ENCODE measurements around the gene BNC1. TPM values are rescaled to one million over a fixed set of nuclear protein-coding genes. Genes with fewer than 3 reads are reported as not detected.

The BNC1 gene
- total RNA-seq, 1 experiment from 2014 or later = not detected

DNA sequence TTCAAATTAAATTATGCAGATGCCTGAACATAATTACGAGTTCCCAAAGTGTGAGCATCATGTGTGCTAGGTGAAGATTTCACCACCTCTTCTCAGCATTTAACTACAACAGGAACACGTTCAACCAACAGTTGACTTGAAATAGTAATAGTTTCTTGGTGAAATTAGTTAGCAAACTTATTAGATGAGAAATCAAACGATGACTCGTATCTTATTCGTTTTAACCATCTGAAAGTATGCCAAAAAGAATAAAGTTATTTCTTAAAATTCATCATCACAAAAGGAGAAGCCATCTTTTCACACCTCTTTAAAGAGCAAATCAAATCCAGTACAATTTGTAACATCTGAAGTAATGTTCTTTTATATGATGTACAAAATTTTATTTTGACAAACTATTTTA lies 2.3 kb downstream of the BNC1 start:
- Mint-ChIP-seq H3K27ac (ENCODE audit: unreplicated experiment) (no peak overlapping the region), H3K4me3 (ENCODE audit: unreplicated experiment) (no peak overlapping the region), H3K9me3 (ENCODE audit: unreplicated experiment) (no peaks in the 10 kb centered on the region), H3K27me3 (ENCODE audit: insufficient read depth, unreplicated experiment) (no peaks in the 10 kb centered on the region), H3K36me3 (ENCODE audit: insufficient read depth, unreplicated experiment) (no peaks in the 10 kb centered on the region), H3K4me1 (ENCODE audit: low read depth, unreplicated experiment) (peaks cover 12% of the 10 kb centered on the region)
- intact Hi-C loops (cut with micrococcal nuclease; ENCODE audit: unreplicated experiment) = no loop called here
- POLR2A ChIA-PET = no interaction called here
- Histone ChIP-seq H3K4me3 (ENCODE audit: low read depth, low read length) (no peak overlapping the region), H3K36me3 (ENCODE audit: control insufficient read depth, insufficient read depth, low read length) (no peaks in the 10 kb centered on the region), H3K27me3 (replicated peaks; ENCODE audit: control insufficient read depth, insufficient read depth, low read length) (no peaks in the 10 kb centered on the region), H3K4me1 (peaks cover 18% of the 10 kb centered on the region), H3K9me3 (no peaks in the 10 kb centered on the region)
- no peak for DNase-seq
- CTCF ChIA-PET = no interaction called here
- TF ChIP-seq, protein P1, sequence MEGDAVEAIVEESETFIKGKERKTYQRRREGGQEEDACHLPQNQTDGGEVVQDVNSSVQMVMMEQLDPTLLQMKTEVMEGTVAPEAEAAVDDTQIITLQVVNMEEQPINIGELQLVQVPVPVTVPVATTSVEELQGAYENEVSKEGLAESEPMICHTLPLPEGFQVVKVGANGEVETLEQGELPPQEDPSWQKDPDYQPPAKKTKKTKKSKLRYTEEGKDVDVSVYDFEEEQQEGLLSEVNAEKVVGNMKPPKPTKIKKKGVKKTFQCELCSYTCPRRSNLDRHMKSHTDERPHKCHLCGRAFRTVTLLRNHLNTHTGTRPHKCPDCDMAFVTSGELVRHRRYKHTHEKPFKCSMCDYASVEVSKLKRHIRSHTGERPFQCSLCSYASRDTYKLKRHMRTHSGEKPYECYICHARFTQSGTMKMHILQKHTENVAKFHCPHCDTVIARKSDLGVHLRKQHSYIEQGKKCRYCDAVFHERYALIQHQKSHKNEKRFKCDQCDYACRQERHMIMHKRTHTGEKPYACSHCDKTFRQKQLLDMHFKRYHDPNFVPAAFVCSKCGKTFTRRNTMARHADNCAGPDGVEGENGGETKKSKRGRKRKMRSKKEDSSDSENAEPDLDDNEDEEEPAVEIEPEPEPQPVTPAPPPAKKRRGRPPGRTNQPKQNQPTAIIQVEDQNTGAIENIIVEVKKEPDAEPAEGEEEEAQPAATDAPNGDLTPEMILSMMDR (IDR thresholded peaks at IDR 0.05; ENCODE audit: insufficient read depth in 1 of 2, low read depth in 1 of 2, low read length in 1 of 2, severe bottlenecking in 1 of 2, unreplicated experiment in 1 of 2) = no peak
- BruUV-seq (replicated peaks) = no TSS peak

DNA sequence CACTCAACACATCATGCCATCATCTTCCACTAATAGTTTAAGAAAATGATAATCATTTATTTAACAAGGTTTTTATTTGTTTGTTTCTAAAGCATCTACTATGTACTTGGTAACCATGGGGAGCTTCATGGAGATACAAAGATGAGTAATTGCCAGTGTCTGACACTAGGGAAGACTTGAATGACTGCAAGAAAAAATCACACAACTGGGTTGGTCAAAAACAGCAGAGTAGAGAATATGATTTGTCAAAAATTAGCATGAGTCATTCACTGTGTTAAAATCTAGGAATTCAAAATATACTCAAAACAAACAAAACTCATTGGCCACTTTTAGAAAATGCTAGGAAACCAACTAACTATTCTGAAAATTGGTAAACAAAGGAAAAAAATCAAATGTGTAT lies 6.3 kb downstream of the BNC1 start:
- POLR2A ChIA-PET = no interaction called here
- Histone ChIP-seq H3K36me3 (ENCODE audit: control insufficient read depth, insufficient read depth, low read length) (no peaks in the 10 kb centered on the region), H3K9me3 (no peaks in the 10 kb centered on the region), H3K4me1 (no peaks in the 10 kb centered on the region), H3K4me3 (ENCODE audit: low read depth, low read length) (no peak overlapping the region), H3K27me3 (replicated peaks; ENCODE audit: control insufficient read depth, insufficient read depth, low read length) (no peaks in the 10 kb centered on the region)
- CTCF ChIA-PET = no interaction called here
- no peak for DNase-seq
- no peaks in the 10 kb centered on the region for H3K27me3 Mint-ChIP-seq (ENCODE audit: insufficient read depth, unreplicated experiment)
- BruUV-seq (replicated peaks) = no TSS peak
- H3K4me1 Mint-ChIP-seq (ENCODE audit: low read depth, unreplicated experiment) = no peaks in the 10 kb centered on the region
- H3K9me3 Mint-ChIP-seq (ENCODE audit: unreplicated experiment) = no peaks in the 10 kb centered on the region
- H3K36me3 Mint-ChIP-seq (ENCODE audit: insufficient read depth, unreplicated experiment) = no peaks in the 10 kb centered on the region
- intact Hi-C loops (cut with micrococcal nuclease; ENCODE audit: unreplicated experiment) = no loop called here
- H3K4me3 Mint-ChIP-seq (ENCODE audit: unreplicated experiment) = no peak overlapping the region
- TF ChIP-seq, protein P1 (IDR thresholded peaks at IDR 0.05; ENCODE audit: insufficient read depth in 1 of 2, low read depth in 1 of 2, low read length in 1 of 2, severe bottlenecking in 1 of 2, unreplicated experiment in 1 of 2) = no peak
- H3K27ac Mint-ChIP-seq (ENCODE audit: unreplicated experiment) = no peak overlapping the region

DNA sequence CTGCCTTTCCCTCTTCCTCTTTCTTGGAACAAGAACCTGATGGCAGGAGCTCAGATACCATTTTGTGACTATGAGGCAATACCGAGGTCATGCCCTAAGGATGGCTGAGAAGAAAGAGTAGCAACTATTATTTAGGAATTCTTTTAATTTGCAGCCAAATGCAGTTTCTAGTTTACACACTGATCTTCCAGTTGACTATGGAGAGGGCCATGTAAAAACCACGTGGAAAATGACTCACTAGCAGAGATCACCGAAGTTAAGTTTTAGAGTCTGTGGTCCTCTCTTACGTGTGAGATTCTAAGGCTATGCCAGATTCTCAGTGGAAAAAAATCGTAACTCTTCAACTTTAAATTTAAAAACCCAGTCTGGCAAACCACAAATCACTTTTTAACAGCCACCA lies 7.8 kb downstream of the BNC1 start:
- ChIA-PET CTCF (no interaction called here), POLR2A (no interaction called here)
- BruUV-seq (replicated peaks) = no TSS peak
- no peak overlapping the region for H3K4me3 ChIP-seq (ENCODE audit: low read depth, low read length)
- intact Hi-C loops (cut with micrococcal nuclease; ENCODE audit: unreplicated experiment) = no loop called here
- TF ChIP-seq, protein P1 (IDR thresholded peaks at IDR 0.05; ENCODE audit: insufficient read depth in 1 of 2, low read depth in 1 of 2, low read length in 1 of 2, severe bottlenecking in 1 of 2, unreplicated experiment in 1 of 2) = no peak
- no peaks in the 10 kb centered on the region for H3K9me3 ChIP-seq
- Mint-ChIP-seq H3K4me3 (ENCODE audit: unreplicated experiment) (no peak overlapping the region), H3K27ac (ENCODE audit: unreplicated experiment) (no peak overlapping the region), H3K9me3 (ENCODE audit: unreplicated experiment) (no peaks in the 10 kb centered on the region), H3K4me1 (ENCODE audit: low read depth, unreplicated experiment) (no peaks in the 10 kb centered on the region), H3K27me3 (ENCODE audit: insufficient read depth, unreplicated experiment) (no peaks in the 10 kb centered on the region), H3K36me3 (ENCODE audit: insufficient read depth, unreplicated experiment) (no peaks in the 10 kb centered on the region)
- DNase-seq = no peak
- H3K27me3 ChIP-seq (replicated peaks; ENCODE audit: control insufficient read depth, insufficient read depth, low read length) = no peaks in the 10 kb centered on the region
- H3K4me1 ChIP-seq = no peaks in the 10 kb centered on the region
- H3K36me3 ChIP-seq (ENCODE audit: control insufficient read depth, insufficient read depth, low read length) = no peaks in the 10 kb centered on the region
